Choroid plexus epithelial cell (primary cell): ENCODE results near the gene MRPL9.
A peak's percentile ranks its signal among the peaks of the same experiment; 100 is the strongest.

Experiments used
- DNase-seq: peaks from one replicate; pipeline ENCODE4 v3.0.0-alpha.2; 2010; ENCODE audit warnings: low read depth
- H3K4me3 ChIP-seq: 2 replicates; pipeline ENCODE4 v1.5.1; 2011; ENCODE audit warnings: low read depth, mild to moderate bottlenecking, control low read depth, low read length, moderate library complexity
- TF ChIP-seq, protein P1 (sequence below): conservative IDR thresholded peaks from 2 replicates; pipeline ENCODE4 v1.5.1; 2011; ENCODE audit warnings: low read depth, mild to moderate bottlenecking, control low read depth, inconsistent platforms, low read length, moderate library complexity

The MRPL9 gene

DNA sequence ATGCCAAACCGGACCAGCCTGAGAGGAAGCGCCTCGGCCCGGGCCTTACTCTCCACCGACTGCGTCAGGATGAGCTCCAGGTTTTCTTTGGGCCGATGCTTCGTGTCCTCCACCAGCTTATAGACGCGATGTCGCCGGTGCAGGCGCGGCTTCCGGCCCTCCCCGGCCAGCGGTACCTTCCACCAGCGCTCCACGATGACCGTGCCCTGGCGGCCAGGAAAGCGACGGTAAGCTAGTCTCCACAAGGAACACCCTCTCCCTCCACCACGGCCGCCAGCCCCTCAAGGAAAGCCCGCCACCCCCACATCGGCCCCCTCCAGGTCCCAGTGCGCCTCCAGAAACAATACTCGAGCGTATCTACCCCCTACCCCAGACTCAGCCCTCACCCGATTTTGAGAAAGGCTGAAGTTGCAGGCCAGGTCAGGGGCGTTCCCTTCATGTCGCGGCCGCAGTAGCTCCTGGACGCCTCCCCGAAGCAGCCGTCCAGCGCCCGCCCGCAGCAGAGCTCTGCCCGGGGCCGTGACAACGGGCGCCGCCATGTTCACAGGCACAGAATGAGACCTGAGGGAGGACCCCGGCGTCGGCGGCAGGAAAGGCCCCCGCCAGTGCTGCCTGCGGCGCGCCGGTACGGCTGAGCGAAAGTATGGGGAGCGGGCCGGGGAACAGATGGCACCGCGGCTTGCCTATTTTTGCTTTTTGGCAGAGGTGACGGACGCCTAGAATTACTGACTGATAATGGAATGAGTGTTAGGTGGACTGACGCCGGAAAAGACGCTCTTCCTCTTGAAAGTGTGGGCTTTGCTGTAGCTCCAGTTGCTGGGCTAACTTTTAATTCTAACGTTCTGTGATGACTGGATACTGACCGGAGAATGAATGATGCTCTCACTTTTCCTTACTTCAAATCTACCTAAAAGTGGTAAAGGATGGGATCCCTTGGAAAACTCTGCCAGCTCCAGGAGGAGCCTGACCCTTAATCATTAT is at the start of gene MRPL9:
Gene MRPL9, minus strand, starts transcription at position 556 of the 981 bp plus-strand sequence. Its CDS starts 17 bp downstream, at position 539.
- TF ChIP-seq, protein P1, sequence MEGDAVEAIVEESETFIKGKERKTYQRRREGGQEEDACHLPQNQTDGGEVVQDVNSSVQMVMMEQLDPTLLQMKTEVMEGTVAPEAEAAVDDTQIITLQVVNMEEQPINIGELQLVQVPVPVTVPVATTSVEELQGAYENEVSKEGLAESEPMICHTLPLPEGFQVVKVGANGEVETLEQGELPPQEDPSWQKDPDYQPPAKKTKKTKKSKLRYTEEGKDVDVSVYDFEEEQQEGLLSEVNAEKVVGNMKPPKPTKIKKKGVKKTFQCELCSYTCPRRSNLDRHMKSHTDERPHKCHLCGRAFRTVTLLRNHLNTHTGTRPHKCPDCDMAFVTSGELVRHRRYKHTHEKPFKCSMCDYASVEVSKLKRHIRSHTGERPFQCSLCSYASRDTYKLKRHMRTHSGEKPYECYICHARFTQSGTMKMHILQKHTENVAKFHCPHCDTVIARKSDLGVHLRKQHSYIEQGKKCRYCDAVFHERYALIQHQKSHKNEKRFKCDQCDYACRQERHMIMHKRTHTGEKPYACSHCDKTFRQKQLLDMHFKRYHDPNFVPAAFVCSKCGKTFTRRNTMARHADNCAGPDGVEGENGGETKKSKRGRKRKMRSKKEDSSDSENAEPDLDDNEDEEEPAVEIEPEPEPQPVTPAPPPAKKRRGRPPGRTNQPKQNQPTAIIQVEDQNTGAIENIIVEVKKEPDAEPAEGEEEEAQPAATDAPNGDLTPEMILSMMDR, result no peak
- peak within 1 kb of the TSS; percentile 95 for H3K4me3 ChIP-seq
- peak; percentile 77 for DNase-seq

DNA sequence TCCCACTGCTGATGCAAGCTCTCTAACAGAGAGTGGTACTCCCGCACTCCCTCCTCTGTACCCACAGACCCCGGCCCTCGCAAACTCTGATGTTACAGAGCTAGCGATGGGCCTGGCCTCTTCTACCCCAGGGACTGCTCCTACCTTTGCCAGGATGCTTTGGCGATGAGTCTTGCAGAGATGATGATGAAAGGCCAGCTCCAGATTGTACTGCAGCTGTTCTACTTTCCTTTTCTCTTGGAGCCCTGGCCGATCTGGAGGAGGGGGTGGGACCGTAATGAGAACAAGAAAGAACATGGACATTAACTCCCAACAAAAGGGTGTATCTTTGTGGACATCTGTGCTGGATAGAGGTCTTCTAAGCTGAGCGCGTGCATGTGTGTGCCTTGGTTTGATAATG is 47.9 kb upstream of the MRPL9 start:
- DNase-seq, result peak; percentile 21

DNA sequence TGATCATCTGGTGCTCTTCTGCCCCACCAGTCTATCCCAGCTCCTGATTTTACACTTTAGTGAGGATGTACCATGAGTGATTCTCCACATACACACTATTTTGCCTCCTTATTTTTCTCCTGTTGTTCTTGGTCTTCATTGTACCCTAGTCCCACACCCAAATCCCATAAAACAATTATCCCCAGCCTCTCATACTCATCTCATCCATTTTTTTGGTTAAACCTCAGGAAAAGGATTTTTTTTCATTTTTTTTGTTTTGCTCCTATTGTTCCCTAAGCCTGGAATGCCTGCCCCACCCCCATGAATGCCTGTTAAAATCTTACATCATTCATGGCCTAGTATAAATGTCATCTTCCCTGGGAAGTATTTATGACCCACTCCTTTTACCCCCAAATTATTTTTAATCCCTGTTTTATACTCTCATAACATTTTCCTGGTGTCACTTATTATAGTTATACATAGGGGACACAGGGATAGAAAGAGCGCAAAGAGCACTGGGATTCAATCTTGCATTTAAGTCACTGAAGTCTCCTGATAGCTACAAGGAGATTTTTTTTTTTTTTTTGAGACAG is 46.8 kb upstream of the MRPL9 start:
- TF ChIP-seq, protein P1, result no peak
- H3K4me3 ChIP-seq, result no peak overlapping the region
- DNase-seq, result no peak

More for the DNA sequence above, 47.9 kb upstream of the MRPL9 start:
- H3K4me3 ChIP-seq, result no peak overlapping the region
- TF ChIP-seq, protein P1, result no peak

DNA sequence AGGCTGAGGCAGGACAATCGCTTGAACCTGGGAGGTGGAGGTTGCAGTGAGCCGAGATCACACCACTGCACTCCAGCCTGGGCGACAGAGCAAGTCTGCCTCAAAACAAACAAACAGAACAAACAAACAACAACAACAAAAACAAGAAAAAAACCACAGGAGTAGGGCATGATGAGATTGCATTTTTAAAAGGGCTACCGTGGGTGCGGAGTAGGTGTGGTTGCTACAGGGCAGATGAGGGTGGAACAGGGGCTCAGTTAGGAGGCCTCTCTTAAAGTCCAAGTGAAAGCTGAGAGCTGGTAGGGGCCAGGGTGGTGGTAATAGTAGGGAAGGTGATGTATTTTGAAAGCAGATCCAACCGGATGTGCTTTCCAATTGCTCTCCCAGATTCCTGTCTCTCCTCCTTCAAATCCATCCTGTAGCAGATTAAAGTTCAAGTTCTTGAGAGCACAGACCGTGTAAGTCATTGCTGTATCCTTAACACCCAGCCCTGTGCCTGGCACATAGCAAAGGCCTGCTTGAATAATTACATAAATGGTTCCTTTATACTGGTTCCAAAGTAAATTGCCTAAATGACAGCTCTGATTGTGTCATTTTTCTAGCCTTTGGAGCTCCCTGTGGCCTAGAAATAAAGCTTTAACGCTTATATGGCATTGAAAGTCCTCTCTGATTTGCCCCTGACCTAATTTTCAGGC is 46.1 kb upstream of the MRPL9 start:
- no peak overlapping the region for H3K4me3 ChIP-seq

DNA sequence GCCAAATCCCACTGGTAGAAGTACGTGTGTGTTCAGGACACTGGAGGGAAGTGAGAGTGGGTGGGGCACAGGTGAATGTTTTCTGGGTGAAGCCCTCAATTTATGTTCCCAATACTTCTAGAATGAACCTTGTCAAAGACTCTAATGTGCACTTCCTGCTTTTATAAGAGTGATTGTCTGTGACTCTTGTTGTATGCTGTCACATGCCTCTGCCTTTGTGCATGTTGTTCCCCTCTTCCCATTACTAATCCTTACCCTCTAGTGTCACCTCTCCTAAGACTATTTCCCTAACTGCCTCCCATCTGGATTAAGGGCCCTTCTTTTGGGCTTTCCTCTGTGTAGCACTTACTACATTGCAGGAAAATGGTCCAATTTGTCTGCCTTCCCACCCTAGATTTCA is 44.5 kb upstream of the MRPL9 start:
- no peak for DNase-seq
- TF ChIP-seq, protein P1, result no peak
- H3K4me3 ChIP-seq, result no peak overlapping the region

More for the DNA sequence above, 46.1 kb upstream of the MRPL9 start:
- TF ChIP-seq, protein P1, result no peak
- DNase-seq, result no peak

DNA sequence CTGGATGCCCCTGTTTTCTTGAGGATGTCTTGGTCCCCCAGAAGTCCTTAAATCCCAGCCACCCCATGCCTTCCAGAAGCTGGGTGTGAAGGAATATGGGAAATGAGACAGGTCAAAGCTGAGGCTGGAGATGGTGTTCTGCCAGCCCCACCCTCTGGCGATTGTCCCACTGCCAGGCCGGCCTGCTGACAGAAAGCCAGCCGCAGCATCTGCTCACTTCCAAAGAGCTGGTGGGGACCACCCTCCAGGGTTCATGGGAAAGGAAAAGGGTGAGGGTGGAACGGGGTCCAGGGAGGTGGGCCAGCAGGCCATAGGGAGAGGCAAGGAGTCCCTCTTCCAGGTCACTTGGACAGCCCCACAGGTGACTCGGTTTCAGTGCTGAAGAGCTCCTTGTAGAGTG is 43.8 kb upstream of the MRPL9 start:
- no peak overlapping the region for H3K4me3 ChIP-seq
- no peak for DNase-seq
- TF ChIP-seq, protein P1, result no peak
